NCI-H2029 treated with DMSO at 0.1 percent for 48 hours (cell line): Measurements from ENCODE around the gene PP2D1.
"Not testable (repeated sequence)": the region's sequence is repeated elsewhere in the genome, so short reads cannot be mapped to it uniquely, and the experiment has no call there.

ENCODE experiments used
- DNase-seq: peaks from one replicate; lab custom pipeline; 2025; lab: John Stamatoyannopoulos, UW

Gene PP2D1

DNA sequence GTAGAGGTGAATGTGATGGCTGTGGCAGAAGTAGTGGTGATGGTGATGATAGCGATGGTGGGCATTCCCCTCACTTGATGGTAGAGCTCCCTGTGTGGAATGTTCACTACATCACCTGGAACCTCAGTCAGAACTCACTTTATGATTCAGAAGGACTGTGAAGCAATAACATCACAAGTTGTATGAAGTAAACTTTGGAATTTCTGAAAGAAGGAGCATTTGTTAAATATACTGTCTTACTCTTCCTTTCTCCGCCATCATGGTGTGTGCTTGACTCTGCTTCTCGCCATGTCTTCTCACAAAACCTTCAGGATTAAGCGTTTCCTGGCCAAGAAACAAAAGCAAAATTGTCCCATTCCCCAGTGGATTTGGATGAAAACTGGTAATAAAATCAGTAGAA lies at the start of gene PP2D1:
PP2D1 (minus strand) TSS at position 101 of the 400 bp plus-strand sequence. CDS start 192 bp downstream, outside the sequence.
- no peak for DNase-seq

DNA sequence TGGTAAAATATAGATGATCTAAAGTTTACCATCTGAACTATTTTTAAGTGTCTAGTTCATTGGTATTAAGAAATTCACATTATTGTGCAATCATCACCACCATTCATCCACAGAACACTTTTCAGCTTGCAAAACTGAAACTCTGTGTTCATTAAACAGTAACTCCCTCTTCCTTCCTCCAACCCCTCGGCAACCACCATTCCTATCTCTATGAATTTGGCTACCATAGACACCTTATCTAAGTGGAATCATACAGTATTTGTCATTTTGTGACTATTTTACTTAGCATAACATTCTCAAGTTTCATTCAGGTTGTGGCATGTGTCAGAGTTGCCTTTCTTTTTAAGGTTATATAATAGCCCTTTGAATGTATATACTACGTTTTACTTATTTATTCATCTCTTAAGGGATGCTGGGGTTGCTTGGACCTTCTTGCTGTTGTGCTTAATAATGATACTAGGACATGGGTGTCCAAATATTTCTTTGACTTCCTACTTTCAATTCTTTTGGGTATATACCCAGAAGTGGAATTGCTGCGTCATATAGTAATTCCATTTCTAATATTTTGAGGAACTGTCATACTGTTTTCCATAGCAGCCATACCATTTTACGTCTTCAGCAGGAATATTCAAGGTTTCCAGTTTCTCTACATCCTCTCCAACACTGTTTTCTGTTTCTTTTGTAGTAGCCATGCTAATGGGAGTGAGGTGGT lies 49.1 kb upstream of the PP2D1 start:
- DNase-seq, result no peak

DNA sequence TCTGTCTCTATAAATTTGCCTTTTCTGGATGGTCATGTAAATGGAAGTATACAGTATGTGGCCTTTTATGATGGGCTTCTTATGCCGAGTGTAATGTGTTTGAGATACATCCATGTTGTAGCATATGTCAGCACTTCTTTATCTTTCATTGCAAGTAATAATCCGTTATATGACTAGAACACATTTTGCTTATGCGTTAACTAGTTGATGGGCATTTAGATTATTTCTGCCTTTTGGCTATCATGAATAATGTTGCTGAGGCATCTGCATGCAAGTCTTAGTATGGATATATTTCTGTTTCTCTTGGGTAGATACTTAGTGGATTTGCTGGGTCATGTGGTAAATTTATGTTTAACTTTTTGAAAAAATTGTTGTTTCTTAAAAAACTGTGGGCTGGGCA lies 47.9 kb upstream of the PP2D1 start:
- no peak for DNase-seq

GRCh38 chr3:20057612-20058180 lies 45.6 kb upstream of the PP2D1 start:
- no peak for DNase-seq

- DNase-seq, result no peak
Observed at GRCh38 chr3:20056725-20057611, 44.9 kb upstream of the PP2D1 start.

- no peak for DNase-seq
Observed at GRCh38 chr3:20055842-20056241, 43.8 kb upstream of the PP2D1 start.

DNA sequence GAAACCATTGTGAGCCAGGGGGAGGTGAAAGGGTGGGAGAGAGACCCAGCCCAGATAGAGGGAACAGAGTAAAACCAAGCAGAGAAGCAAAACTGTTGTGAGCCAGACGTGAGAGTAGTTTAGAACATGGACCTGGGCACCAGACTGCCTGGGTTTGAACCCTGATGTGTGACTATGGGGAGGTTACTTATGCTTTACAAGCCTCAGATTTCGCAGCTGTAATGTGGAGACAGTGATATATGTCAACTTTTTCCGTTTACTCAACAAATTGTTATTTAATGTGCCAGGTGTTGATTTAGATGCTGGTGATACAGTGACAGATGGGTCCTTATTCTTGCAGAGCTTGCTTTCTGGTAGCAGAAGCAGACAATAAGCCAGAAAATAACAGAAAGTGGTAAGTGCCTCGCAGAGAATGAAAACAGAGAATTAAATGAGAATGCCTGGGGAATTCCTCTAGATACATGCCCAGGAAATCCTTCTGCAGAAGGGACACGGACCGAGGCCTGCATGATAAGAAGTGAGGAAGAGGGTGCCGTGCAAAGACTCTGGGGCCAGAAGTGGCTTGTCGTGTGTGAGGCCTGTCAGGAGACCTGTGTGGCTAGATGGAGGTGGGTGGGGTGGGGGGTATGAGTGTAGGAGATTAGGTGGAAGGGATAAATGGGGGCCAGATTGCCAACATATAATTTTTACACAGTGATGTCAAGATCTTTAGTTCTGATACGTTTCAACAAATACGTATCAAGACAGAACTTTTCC lies 43.1 kb upstream of the PP2D1 start:
- no peak for DNase-seq

- peak; percentile 67 for DNase-seq
Observed at GRCh38 chr3:20054549-20054987, 42.5 kb upstream of the PP2D1 start.

GRCh38 chr3:20052851-20053250 lies 40.8 kb upstream of the PP2D1 start:
- no peak for DNase-seq

GRCh38 chr3:20051123-20051806 lies 39.2 kb upstream of the PP2D1 start:
- DNase-seq, result no peak

GRCh38 chr3:20047976-20048883 lies 36.2 kb upstream of the PP2D1 start:
- no peak for DNase-seq

DNA sequence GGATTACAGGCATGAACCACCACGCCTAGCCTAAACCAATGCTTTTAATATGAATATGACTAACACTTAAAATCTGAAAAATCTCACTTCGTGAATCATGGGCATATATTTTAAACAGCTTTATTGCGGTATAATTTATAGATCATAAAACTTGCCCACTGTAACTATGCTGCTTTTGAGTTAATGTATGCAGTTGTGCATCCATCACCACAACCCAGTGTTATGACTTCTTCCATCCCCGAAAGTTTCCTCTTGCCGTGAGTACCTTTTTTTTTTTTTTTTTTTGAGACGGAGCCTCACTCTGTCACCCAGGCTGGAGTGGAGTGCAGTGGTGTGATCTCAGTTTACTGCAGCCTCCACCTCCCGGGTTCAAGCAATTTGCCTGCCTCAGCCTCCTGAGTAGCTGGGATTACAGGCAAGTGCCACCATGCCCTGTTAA lies 35.3 kb upstream of the PP2D1 start:
- DNase-seq, result no peak

- DNase-seq, result no peak
Observed at GRCh38 chr3:20046556-20046955, 34.5 kb upstream of the PP2D1 start.

DNA sequence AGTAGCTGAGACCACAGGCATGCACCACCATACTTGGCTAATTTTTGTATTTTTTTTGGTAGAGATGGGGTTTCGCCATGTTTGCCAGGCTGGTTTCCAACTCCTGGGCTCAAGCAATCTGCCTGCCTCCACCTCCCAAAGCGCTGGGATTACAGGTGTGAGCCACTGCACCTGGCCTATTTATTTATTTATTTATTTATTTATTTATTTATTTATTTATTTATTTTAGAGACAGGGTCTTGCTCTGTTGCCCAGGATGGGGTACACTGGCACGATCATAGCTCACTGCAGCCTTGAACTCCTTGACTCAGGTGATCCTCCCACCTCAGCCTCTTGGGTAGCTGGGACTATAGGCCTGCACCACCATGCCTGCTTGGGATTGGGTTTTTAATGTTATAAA lies 33.1 kb upstream of the PP2D1 start:
- not testable (repeated sequence) for DNase-seq

GRCh38 chr3:20043825-20044224 lies 31.8 kb upstream of the PP2D1 start:
- DNase-seq, result no peak

DNA sequence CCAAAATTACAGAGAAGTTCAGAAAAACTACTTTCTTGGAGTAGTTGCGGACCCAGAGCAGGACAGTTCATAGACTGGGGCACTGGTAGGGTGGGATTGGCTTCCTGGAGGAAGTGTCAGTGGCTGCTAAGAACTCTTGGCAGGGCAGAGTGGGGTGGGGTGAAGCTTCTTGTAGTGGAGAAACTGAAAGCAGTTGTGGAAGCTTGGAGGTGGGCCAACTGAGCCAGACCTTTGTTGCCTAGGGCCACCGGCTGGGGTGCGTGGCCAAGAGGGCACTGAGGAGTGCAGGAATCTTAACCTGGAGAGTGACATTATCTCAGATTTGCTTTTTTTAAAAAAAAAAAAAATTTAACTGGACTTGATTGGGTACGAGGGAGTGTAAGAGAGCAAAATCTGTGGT lies 31.3 kb upstream of the PP2D1 start:
- peak; percentile 66 for DNase-seq

DNA sequence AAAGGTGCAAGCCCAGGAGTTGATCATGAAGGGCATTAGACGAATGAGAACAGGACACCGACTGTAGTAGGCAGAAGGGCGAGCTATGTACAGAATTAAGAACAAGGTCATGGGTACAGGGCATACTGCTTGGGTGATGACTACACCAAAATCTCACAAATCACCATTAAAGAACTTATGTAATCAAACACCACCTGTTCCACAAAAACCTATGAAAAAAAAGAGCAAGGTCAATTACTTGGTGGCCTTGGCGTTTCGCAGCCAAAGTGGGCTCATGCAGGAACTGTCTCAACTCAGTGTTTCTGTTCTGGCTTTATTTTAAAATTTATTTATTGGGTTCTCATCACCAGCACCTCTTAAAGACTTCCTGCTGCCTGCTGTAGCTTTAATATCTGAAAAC lies 30.3 kb upstream of the PP2D1 start:
- DNase-seq, result no peak

DNA sequence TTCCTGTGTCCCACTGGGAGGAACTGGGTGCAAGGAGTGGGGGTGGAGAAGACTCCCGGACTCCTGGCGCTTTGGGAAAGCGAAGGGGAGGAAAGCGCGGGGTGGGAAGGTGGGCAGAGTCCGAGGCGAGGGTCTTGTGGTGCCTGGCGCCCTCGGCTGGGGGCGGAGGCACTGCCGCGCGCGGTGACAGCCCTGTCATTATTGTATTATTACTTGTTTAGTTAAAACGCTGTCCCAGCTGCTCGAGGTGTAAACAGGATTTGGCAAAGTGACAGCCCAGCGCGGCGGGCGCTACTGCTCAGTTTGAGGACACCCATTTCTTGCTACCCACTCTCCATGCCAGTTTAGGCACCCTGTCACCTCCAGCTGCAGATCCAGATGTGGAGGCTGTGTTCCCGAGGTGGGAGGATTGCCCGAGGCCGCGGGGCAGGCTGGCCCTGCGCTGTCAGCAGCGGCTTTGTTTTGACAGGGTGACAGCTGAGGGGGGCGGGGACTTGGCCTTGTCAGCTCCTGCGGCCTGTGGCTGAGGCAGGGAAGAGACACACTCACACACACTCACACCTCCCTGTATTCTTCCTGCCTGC lies 29.2 kb upstream of the PP2D1 start:
- DNase-seq, result peak; percentile 75

DNA sequence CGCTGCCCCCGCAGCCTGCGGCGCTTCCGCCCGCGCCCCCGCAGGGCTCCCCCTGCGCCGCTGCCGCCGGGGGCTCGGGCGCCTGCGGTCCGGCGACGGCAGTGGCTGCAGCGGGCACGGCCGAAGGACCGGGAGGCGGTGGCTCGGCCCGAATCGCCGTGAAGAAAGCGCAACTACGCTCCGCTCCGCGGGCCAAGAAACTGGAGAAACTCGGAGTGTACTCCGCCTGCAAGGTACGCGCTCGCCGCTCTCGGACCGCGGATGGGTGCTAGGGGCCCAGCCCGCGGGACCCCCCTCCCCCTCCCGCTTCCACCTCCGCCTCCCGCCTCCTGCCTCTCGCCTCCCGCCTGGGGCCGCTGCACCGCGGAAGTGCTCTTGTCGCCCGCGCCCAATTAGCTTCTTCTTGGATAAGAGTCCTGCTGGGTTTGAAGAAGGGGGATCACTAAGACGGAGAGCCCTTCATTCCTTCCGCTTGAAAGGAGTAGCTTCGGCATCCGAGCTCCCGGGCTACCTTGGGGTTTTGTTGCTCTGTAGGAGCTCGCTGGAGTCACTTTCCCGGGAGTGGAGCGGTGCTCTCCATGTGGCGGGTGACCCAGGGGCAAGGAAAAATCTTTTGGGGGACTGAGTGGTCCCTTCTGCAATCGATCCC lies 28.6 kb upstream of the PP2D1 start:
- DNase-seq, result peak; percentile 38
